ENCODE measurements around the gene ANK3.

The ANK3 gene

DNA sequence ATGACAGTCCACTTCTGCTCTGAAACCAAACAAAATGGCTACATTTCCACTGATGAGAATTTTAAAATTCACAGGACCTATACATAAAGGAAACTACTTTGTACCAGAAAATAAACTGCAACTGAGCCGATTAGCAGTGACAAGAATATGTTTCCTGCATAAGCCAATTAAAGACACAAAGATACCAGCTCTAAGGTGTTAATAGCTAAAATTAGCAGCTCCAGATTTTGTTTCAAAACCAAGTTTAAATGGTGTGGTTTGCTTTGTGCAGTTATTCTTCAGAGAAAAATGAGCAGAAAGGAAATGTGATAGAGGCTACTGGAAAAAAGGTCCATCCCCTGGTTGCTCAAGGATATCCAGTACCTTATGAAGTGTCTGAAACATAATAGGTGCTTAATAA, 123.2 kb downstream of the ANK3 start:
- no peaks in the 10 kb centered on the region for H3K9me3 ChIP-seq (ENCODE audit: control insufficient read depth, low read length)
- H3K14ac ChIP-seq (ENCODE audit: low read length in 2 of 2): no peak overlapping the region
- H3K36me3 ChIP-seq (ENCODE audit: control insufficient read depth in 1 of 2, insufficient read depth in 2 of 2, low read depth in 1 of 2, low read length in 2 of 2): peaks cover 0 to 8% of the 10 kb centered on the region in 2 experiments
- H3K27me3 ChIP-seq (ENCODE audit: control insufficient read depth in 1 of 2, insufficient read depth in 1 of 2, low read length in 2 of 2): no peaks in the 10 kb centered on the region
- H2BK5ac ChIP-seq (ENCODE audit: low read depth, low read length, poor library complexity, severe bottlenecking): no peak overlapping the region
- no peak overlapping the region for H2BK15ac ChIP-seq (ENCODE audit: low read depth, poor library complexity, severe bottlenecking)
- H2AFZ ChIP-seq (ENCODE audit: low read depth, low read length): no peak overlapping the region
- no peak overlapping the region for H2AK5ac ChIP-seq (ENCODE audit: low read length, severe bottlenecking)
- no peak overlapping the region for H3K9ac ChIP-seq (ENCODE audit: low read length)
- H2BK12ac ChIP-seq (ENCODE audit: low read length in 2 of 2): no peak overlapping the region
- no peaks in the 10 kb centered on the region for H3K4me1 ChIP-seq (ENCODE audit: control insufficient read depth, insufficient read depth, low read depth, low read length)
- no peak overlapping the region for H3K27ac ChIP-seq (ENCODE audit: low read length, poor library complexity, severe bottlenecking)
- H3K4ac ChIP-seq (ENCODE audit: low read depth in 1 of 2, low read length in 2 of 2): no peak overlapping the region
- H4K91ac ChIP-seq (ENCODE audit: low read length): no peak overlapping the region
- no peak overlapping the region for H2BK120ac ChIP-seq (ENCODE audit: low read depth, low read length)
- DNase-seq: no peak
- H4K8ac ChIP-seq (ENCODE audit: low read length): no peak overlapping the region
- no peak overlapping the region for H3K4me2 ChIP-seq (ENCODE audit: low read length, poor library complexity, severe bottlenecking)
- no peak overlapping the region for H3K18ac ChIP-seq (ENCODE audit: low read depth in 1 of 2, low read length in 2 of 2)
- H3K4me3 ChIP-seq (ENCODE audit: insufficient read depth in 1 of 2, low read depth in 1 of 2, low read length in 2 of 2): no peak overlapping the region
- no peaks in the 10 kb centered on the region for H3K79me1 ChIP-seq (replicated peaks; ENCODE audit: low read length, poor library complexity, severe bottlenecking)
- H3K23ac ChIP-seq (ENCODE audit: low read length in 2 of 2): no peak overlapping the region
- 83% methylated on average over 1 of the region's 1 CpG for WGBS

DNA sequence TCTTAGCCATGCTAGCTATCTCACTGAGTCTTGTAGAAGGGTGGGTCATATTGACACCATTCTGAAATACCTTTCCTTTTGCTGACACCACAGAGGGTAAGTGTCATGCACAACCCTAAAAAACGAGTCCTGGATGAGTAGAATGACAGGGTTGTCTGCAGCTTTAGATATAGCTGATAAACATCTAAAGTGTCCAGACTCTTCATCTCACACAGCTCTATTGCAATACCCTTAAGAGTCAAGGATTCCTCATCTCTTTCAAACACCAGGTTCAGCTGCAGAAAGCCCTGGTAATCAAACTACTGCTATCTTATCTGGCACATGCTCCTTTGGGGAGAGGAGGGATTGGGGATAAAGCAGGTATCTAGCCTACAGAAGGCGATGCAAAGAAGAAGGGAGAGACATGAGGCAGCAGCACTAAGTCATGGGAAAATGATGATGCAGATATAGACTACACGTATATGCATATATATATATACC, 127.0 kb downstream of the ANK3 start:
- no peaks in the 10 kb centered on the region for H3K4me1 ChIP-seq (ENCODE audit: control insufficient read depth, insufficient read depth, low read depth, low read length)
- no peak overlapping the region for H3K4me2 ChIP-seq (ENCODE audit: low read length, poor library complexity, severe bottlenecking)
- no peaks in the 10 kb centered on the region for H3K9me3 ChIP-seq (ENCODE audit: control insufficient read depth, low read length)
- H3K23ac ChIP-seq (ENCODE audit: low read length in 2 of 2): no peak overlapping the region
- no peak overlapping the region for H2BK5ac ChIP-seq (ENCODE audit: low read depth, low read length, poor library complexity, severe bottlenecking)
- no peak overlapping the region for H2BK120ac ChIP-seq (ENCODE audit: low read depth, low read length)
- no CpG with 5 or more reads among the region's 3 CpGs for WGBS
- no peak overlapping the region for H3K14ac ChIP-seq (ENCODE audit: low read length in 2 of 2)
- H3K79me1 ChIP-seq (replicated peaks; ENCODE audit: low read length, poor library complexity, severe bottlenecking): no peaks in the 10 kb centered on the region
- no peak overlapping the region for H3K18ac ChIP-seq (ENCODE audit: low read depth in 1 of 2, low read length in 2 of 2)
- no peak overlapping the region for H3K4ac ChIP-seq (ENCODE audit: low read depth in 1 of 2, low read length in 2 of 2)
- no peak overlapping the region for H2BK15ac ChIP-seq (ENCODE audit: low read depth, poor library complexity, severe bottlenecking)
- H2AK5ac ChIP-seq (ENCODE audit: low read length, severe bottlenecking): no peak overlapping the region
- H2BK12ac ChIP-seq (ENCODE audit: low read length in 2 of 2): no peak overlapping the region
- no peak overlapping the region for H3K9ac ChIP-seq (ENCODE audit: low read length)
- H3K36me3 ChIP-seq (ENCODE audit: control insufficient read depth in 1 of 2, insufficient read depth in 2 of 2, low read depth in 1 of 2, low read length in 2 of 2): peaks cover 0 to 12% of the 10 kb centered on the region in 2 experiments
- H2AFZ ChIP-seq (ENCODE audit: low read depth, low read length): no peak overlapping the region
- DNase-seq: no peak
- H3K27ac ChIP-seq (ENCODE audit: low read length, poor library complexity, severe bottlenecking): no peak overlapping the region
- no peak overlapping the region for H4K8ac ChIP-seq (ENCODE audit: low read length)
- no peak overlapping the region for H4K91ac ChIP-seq (ENCODE audit: low read length)
- no peaks in the 10 kb centered on the region for H3K27me3 ChIP-seq (ENCODE audit: control insufficient read depth in 1 of 2, insufficient read depth in 1 of 2, low read length in 2 of 2)
- no peak overlapping the region for H3K4me3 ChIP-seq (ENCODE audit: insufficient read depth in 1 of 2, low read depth in 1 of 2, low read length in 2 of 2)

DNA sequence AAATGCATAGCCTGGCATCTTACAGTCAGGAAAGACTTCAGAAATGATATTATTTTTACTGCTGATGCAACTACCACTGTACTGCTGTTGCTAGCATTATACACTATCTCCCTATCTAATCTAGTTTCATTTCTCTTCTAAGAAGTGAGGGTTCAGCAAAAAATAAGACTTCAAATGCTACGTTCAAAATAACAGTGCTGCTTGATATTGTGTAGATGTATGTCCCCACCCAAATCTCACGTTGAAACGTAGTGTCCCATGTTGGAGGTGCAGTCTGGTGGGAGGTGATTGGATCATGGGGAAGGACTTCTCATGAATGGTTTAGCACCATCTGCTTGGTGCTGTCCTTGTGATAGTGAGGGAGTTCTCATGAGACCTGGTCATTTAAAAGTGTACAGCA, 129.4 kb downstream of the ANK3 start:
- H2BK15ac ChIP-seq (ENCODE audit: low read depth, poor library complexity, severe bottlenecking): no peak overlapping the region
- peak overlapping the region in 1 of 2 experiments; percentile 74 for H3K14ac ChIP-seq (ENCODE audit: low read length in 2 of 2)
- H3K79me1 ChIP-seq (replicated peaks; ENCODE audit: low read length, poor library complexity, severe bottlenecking): no peaks in the 10 kb centered on the region
- H2AFZ ChIP-seq (ENCODE audit: low read depth, low read length): no peak overlapping the region
- no peak overlapping the region for H3K27ac ChIP-seq (ENCODE audit: low read length, poor library complexity, severe bottlenecking)
- peak overlapping the region in 1 of 2 experiments; percentile 18 for H2BK12ac ChIP-seq (ENCODE audit: low read length in 2 of 2)
- WGBS: 96% methylated on average over 3 of the region's 3 CpGs
- H3K4me1 ChIP-seq (ENCODE audit: control insufficient read depth, insufficient read depth, low read depth, low read length): no peaks in the 10 kb centered on the region
- H3K23ac ChIP-seq (ENCODE audit: low read length in 2 of 2): no peak overlapping the region
- no peak for DNase-seq
- peaks cover 0 to 12% of the 10 kb centered on the region in 2 experiments for H3K36me3 ChIP-seq (ENCODE audit: control insufficient read depth in 1 of 2, insufficient read depth in 2 of 2, low read depth in 1 of 2, low read length in 2 of 2)
- no peak overlapping the region for H3K4me3 ChIP-seq (ENCODE audit: insufficient read depth in 1 of 2, low read depth in 1 of 2, low read length in 2 of 2)
- no peak overlapping the region for H3K9ac ChIP-seq (ENCODE audit: low read length)
- H2AK5ac ChIP-seq (ENCODE audit: low read length, severe bottlenecking): no peak overlapping the region
- H2BK120ac ChIP-seq (ENCODE audit: low read depth, low read length): no peak overlapping the region
- no peak overlapping the region for H2BK5ac ChIP-seq (ENCODE audit: low read depth, low read length, poor library complexity, severe bottlenecking)
- no peaks in the 10 kb centered on the region for H3K9me3 ChIP-seq (ENCODE audit: control insufficient read depth, low read length)
- H3K27me3 ChIP-seq (ENCODE audit: control insufficient read depth in 1 of 2, insufficient read depth in 1 of 2, low read length in 2 of 2): no peaks in the 10 kb centered on the region
- H3K4ac ChIP-seq (ENCODE audit: low read depth in 1 of 2, low read length in 2 of 2): no peak overlapping the region
- no peak overlapping the region for H4K91ac ChIP-seq (ENCODE audit: low read length)
- H3K18ac ChIP-seq (ENCODE audit: low read depth in 1 of 2, low read length in 2 of 2): peak overlapping the region in 1 of 2 experiments; percentile 30
- H4K8ac ChIP-seq (ENCODE audit: low read length): peak overlapping the region; percentile 40
- H3K4me2 ChIP-seq (ENCODE audit: low read length, poor library complexity, severe bottlenecking): no peak overlapping the region

DNA sequence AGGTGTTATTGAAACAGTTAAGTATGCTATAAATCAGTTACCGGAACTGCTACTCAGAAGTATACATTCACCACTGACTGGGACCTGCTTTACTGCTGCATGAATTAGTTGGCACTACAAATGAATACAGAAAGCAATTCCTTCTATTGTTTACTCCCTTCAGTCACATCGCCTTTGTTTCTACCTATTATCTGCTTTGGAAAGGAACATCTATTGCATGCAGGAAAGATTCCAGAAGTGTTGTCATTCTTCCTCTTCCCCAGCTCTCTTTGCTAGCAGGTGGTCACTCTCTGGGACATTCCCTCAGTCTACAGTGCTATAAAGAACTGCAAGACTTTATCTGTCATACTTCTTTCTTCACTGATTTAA, 131.3 kb downstream of the ANK3 start:
- Histone ChIP-seq H4K8ac (ENCODE audit: low read length) (no peak overlapping the region), H2AK5ac (ENCODE audit: low read length, severe bottlenecking) (no peak overlapping the region), H2AFZ (ENCODE audit: low read depth, low read length) (no peak overlapping the region), H3K18ac (ENCODE audit: low read depth in 1 of 2, low read length in 2 of 2) (no peak overlapping the region), H4K91ac (ENCODE audit: low read length) (no peak overlapping the region), H3K9ac (ENCODE audit: low read length) (no peak overlapping the region), H2BK15ac (ENCODE audit: low read depth, poor library complexity, severe bottlenecking) (no peak overlapping the region), H3K4me3 (ENCODE audit: insufficient read depth in 1 of 2, low read depth in 1 of 2, low read length in 2 of 2) (no peak overlapping the region), H3K14ac (ENCODE audit: low read length in 2 of 2) (no peak overlapping the region), H2BK12ac (ENCODE audit: low read length in 2 of 2) (no peak overlapping the region), H2BK120ac (ENCODE audit: low read depth, low read length) (no peak overlapping the region), H3K27ac (ENCODE audit: low read length, poor library complexity, severe bottlenecking) (no peak overlapping the region), H2BK5ac (ENCODE audit: low read depth, low read length, poor library complexity, severe bottlenecking) (no peak overlapping the region), H3K27me3 (ENCODE audit: control insufficient read depth in 1 of 2, insufficient read depth in 1 of 2, low read length in 2 of 2) (no peaks in the 10 kb centered on the region), H3K79me1 (replicated peaks; ENCODE audit: low read length, poor library complexity, severe bottlenecking) (no peaks in the 10 kb centered on the region), H3K23ac (ENCODE audit: low read length in 2 of 2) (no peak overlapping the region), H3K4ac (ENCODE audit: low read depth in 1 of 2, low read length in 2 of 2) (no peak overlapping the region), H3K9me3 (ENCODE audit: control insufficient read depth, low read length) (no peaks in the 10 kb centered on the region), H3K4me2 (ENCODE audit: low read length, poor library complexity, severe bottlenecking) (no peak overlapping the region), H3K4me1 (ENCODE audit: control insufficient read depth, insufficient read depth, low read depth, low read length) (no peaks in the 10 kb centered on the region), H3K36me3 (ENCODE audit: control insufficient read depth in 1 of 2, insufficient read depth in 2 of 2, low read depth in 1 of 2, low read length in 2 of 2) (peaks cover 0 to 10% of the 10 kb centered on the region in 2 experiments)
- DNase-seq: no peak
- 64% methylated on average over 2 of the region's 2 CpGs for WGBS

Measured in mesenchymal stem cell (in vitro differentiated cells and primary cell).